ENCODE measurements around the gene GLI2.

DNA sequence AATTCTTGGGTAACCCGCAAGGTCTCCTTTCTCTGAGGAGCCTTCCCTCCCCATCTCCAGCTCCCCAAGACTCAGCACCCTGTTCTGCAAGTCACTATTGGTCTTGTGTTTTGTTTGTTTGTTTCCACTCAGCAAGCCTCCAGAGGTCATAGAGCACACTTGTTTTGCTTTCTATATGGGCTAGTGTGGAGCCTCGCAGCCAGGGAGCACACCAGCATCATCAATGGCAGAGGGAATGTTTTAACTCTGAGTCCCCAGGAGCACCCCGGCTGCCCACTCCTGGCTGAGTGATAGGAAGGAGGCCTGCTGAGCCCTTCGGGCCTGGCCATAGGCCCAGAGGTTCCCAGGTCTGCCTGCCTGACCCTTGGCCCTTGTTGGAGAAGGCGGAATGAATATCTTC lies 36.6 kb downstream of the GLI2 start:
- TF ChIP-seq CTCF (conservative IDR thresholded peaks at IDR 0.05; ENCODE audit: low read depth in 2 of 2): no peak
- TF ChIP-seq CREB1 (CRISPR knock-in tag; IDR thresholded peaks at IDR 0.05; ENCODE audit: low read depth): no peak
- no peak for TF ChIP-seq POLR2AphosphoS5 (IDR thresholded peaks at IDR 0.05; ENCODE audit: low read depth)
- TF ChIP-seq EZH2 (IDR thresholded peaks at IDR 0.05; ENCODE audit: low read depth, unreplicated experiment): no peak
- no peak for TF ChIP-seq ZNF114 (CRISPR knock-in tag; IDR thresholded peaks at IDR 0.05)
- TF ChIP-seq EZH2phosphoT487 (IDR thresholded peaks at IDR 0.05; ENCODE audit: unreplicated experiment): no peak
- TF ChIP-seq, protein P1, sequence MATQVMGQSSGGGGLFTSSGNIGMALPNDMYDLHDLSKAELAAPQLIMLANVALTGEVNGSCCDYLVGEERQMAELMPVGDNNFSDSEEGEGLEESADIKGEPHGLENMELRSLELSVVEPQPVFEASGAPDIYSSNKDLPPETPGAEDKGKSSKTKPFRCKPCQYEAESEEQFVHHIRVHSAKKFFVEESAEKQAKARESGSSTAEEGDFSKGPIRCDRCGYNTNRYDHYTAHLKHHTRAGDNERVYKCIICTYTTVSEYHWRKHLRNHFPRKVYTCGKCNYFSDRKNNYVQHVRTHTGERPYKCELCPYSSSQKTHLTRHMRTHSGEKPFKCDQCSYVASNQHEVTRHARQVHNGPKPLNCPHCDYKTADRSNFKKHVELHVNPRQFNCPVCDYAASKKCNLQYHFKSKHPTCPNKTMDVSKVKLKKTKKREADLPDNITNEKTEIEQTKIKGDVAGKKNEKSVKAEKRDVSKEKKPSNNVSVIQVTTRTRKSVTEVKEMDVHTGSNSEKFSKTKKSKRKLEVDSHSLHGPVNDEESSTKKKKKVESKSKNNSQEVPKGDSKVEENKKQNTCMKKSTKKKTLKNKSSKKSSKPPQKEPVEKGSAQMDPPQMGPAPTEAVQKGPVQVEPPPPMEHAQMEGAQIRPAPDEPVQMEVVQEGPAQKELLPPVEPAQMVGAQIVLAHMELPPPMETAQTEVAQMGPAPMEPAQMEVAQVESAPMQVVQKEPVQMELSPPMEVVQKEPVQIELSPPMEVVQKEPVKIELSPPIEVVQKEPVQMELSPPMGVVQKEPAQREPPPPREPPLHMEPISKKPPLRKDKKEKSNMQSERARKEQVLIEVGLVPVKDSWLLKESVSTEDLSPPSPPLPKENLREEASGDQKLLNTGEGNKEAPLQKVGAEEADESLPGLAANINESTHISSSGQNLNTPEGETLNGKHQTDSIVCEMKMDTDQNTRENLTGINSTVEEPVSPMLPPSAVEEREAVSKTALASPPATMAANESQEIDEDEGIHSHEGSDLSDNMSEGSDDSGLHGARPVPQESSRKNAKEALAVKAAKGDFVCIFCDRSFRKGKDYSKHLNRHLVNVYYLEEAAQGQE (IDR thresholded peaks at IDR 0.05; ENCODE audit: unreplicated experiment): no peak
- TF ChIP-seq, protein P2, sequence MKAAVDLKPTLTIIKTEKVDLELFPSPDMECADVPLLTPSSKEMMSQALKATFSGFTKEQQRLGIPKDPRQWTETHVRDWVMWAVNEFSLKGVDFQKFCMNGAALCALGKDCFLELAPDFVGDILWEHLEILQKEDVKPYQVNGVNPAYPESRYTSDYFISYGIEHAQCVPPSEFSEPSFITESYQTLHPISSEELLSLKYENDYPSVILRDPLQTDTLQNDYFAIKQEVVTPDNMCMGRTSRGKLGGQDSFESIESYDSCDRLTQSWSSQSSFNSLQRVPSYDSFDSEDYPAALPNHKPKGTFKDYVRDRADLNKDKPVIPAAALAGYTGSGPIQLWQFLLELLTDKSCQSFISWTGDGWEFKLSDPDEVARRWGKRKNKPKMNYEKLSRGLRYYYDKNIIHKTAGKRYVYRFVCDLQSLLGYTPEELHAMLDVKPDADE (IDR thresholded peaks at IDR 0.05): no peak
- no peak for TF ChIP-seq JUNB (IDR thresholded peaks at IDR 0.05; ENCODE audit: unreplicated experiment)
